Measurements from ENCODE around the gene C1orf216. TPM values are rescaled to one million over a fixed set of nuclear protein-coding genes. Genes with fewer than 3 reads are reported as not detected.
A peak's percentile ranks its signal among the peaks of the same experiment; 100 is the strongest.
"Not testable (repeated sequence)": the region's sequence is repeated elsewhere in the genome, so short reads cannot be mapped to it uniquely, and the experiment has no call there.

Gene C1orf216
- total RNA-seq, 1 donor, result 19.9 TPM

- DNase-seq (ENCODE audit: low read depth), result peak; percentile 70
- TF ChIP-seq CTCF (IDR thresholded peaks at IDR 0.05; ENCODE audit: insufficient read depth, low read depth, low read length), result no peak
- H3K4me3 ChIP-seq (ENCODE audit: low read depth, low read length), result peak overlapping the region; percentile 91
Measured at GRCh38 chr1:35717911-35718476, 690 bp downstream of the C1orf216 start.

- H3K4me3 ChIP-seq (ENCODE audit: low read depth, low read length), result no peak overlapping the region
- peak; percentile 71 for DNase-seq (ENCODE audit: low read depth)
Measured at GRCh38 chr1:35715568-35716002, 3.1 kb downstream of the C1orf216 start.

GRCh38 chr1:35714921-35715567 is 3.6 kb downstream of the C1orf216 start:
- DNase-seq (ENCODE audit: low read depth), result no peak
- no peak overlapping the region for H3K4me3 ChIP-seq (ENCODE audit: low read depth, low read length)

More at GRCh38 chr1:35715568-35716002, 3.1 kb downstream of the C1orf216 start:
- TF ChIP-seq CTCF (IDR thresholded peaks at IDR 0.05; ENCODE audit: insufficient read depth, low read depth, low read length), result peak; percentile 90

DNA sequence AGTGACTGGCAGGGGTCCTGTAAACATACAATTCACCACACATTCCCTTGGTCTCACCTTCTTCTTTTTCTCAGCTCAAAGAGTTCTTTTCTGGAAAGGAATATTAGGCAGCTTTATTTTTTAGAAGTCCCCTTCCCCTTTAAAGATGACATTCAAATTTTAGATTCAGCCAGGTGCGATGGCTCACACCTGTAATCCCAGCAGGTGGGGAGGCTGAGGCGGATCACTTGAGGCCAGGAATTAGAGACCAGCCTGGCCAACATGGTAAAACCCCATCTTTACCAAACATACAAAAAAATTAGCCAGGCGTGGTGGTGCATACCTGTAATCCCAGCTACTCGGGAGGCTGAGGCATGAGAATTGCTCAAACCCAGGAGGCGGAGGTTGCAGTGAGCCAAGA is 7.6 kb downstream of the C1orf216 start:
- DNase-seq (ENCODE audit: low read depth); H3K4me3 ChIP-seq (ENCODE audit: low read depth, low read length): not testable (repeated sequence)

More at GRCh38 chr1:35714921-35715567, 3.6 kb downstream of the C1orf216 start:
- no peak for TF ChIP-seq CTCF (IDR thresholded peaks at IDR 0.05; ENCODE audit: insufficient read depth, low read depth, low read length)

- H3K4me3 ChIP-seq (ENCODE audit: low read depth, low read length), result no peak overlapping the region
- no peak for TF ChIP-seq CTCF (IDR thresholded peaks at IDR 0.05; ENCODE audit: insufficient read depth, low read depth, low read length)
- DNase-seq (ENCODE audit: low read depth), result no peak
Measured at GRCh38 chr1:35708952-35709351, 9.7 kb downstream of the C1orf216 start.

GRCh38 chr1:35708441-35708921 is 10.2 kb downstream of the C1orf216 start:
- H3K4me3 ChIP-seq (ENCODE audit: low read depth, low read length), result peak overlapping the region; percentile 48
- no peak for DNase-seq (ENCODE audit: low read depth)
- TF ChIP-seq CTCF (IDR thresholded peaks at IDR 0.05; ENCODE audit: insufficient read depth, low read depth, low read length), result no peak

DNA sequence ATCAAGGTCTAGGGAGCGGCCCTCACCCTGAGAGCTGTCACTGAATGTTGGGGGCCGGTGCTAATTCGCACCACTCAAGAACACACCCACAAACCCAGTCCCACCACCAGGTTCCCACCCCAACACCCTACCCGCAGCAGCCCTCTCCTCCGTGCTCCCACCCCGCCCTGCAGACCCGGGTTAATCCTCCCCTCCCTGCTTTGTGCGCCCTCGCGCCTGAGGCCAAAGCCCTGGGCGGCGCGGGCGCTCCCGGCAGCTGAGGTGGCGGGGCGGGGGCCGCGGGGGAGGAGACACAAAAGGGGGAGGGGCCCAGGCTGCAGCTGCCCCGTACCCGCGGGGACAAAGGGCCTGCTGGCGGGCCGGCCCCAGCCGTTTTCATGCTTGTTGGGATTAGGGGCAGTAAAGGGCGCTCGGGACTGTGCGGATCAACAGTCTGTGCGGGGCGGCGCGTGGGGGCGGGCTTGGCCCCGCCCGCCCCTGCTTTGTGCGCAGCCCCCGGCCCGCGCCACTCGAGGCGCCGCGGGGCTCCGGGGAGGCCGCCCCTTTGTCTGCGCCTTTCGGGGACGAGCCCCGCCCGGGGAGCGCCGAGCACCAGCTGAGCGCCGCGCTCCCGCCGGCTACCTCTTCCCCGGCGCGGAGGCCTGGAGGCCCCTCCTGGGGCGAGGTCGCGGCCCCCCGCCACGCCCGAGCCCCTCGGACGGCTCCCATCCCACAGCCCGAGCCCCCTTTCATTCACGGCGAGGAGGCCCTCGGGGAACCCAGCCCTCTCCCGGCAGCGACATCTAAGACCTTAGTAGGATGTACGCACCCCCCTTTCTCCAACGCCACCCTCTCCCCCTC is 10.9 kb downstream of the C1orf216 start:
- TF ChIP-seq CTCF (IDR thresholded peaks at IDR 0.05; ENCODE audit: insufficient read depth, low read depth, low read length), result no peak
- peak overlapping the region; percentile 48 for H3K4me3 ChIP-seq (ENCODE audit: low read depth, low read length)
- DNase-seq (ENCODE audit: low read depth), result no peak
